GM19438 (cell line): ENCODE data around the gene LRCH4.
"Not testable (repeated sequence)": the region's sequence is repeated elsewhere in the genome, so short reads cannot be mapped to it uniquely, and the experiment has no call there.

Source experiments
- ATAC-seq: cut with Tn5 transposase; IDR thresholded peaks from one replicate; pipeline ENCODE4 v1.9.1; 2021; ENCODE audit warnings: low read depth; ENCODE audit not compliant: unreplicated experiment

The LRCH4 gene

GRCh38 chr7:100546129-100546925 is 39.6 kb downstream of the LRCH4 start:
- no peak for ATAC-seq

- peak; percentile 37 for ATAC-seq
Observed at GRCh38 chr7:100545360-100546128, 40.4 kb downstream of the LRCH4 start.

GRCh38 chr7:100544967-100545359 is 41.0 kb downstream of the LRCH4 start:
- no peak for ATAC-seq

GRCh38 chr7:100544386-100544785 is 41.5 kb downstream of the LRCH4 start:
- ATAC-seq = no peak

GRCh38 chr7:100543586-100543985 is 42.3 kb downstream of the LRCH4 start:
- ATAC-seq = no peak

GRCh38 chr7:100541309-100541708 is 44.6 kb downstream of the LRCH4 start:
- ATAC-seq = not testable (repeated sequence)

- no peak for ATAC-seq
Observed at GRCh38 chr7:100540073-100540723, 45.7 kb downstream of the LRCH4 start.

- ATAC-seq = no peak
Observed at GRCh38 chr7:100539436-100540006, 46.4 kb downstream of the LRCH4 start.

- peak; percentile 93 for ATAC-seq
Observed at GRCh38 chr7:100538654-100539435, 47.1 kb downstream of the LRCH4 start, which contains the start of gene AGFG2. TSS of gene AGFG2 (plus strand) at chr7:100539203. CDS start at chr7:100539347, 144 bp downstream.

- no peak for ATAC-seq
Observed at GRCh38 chr7:100538348-100538653, 47.6 kb downstream of the LRCH4 start.

- not testable (repeated sequence) for ATAC-seq
Observed at GRCh38 chr7:100536695-100537094, 49.2 kb downstream of the LRCH4 start.

- ATAC-seq = not testable (repeated sequence)
Observed at GRCh38 chr7:100535982-100536381, 49.9 kb downstream of the LRCH4 start.

GRCh38 chr7:100532165-100533022 is 53.5 kb downstream of the LRCH4 start:
- ATAC-seq = no peak

GRCh38 chr7:100528108-100528866 is 57.6 kb downstream of the LRCH4 start:
- not testable (repeated sequence) for ATAC-seq
